SKM-1 (cell line): ENCODE results near the gene LGR6.

Experiments
- DNase-seq: peaks from one replicate; lab custom pipeline; 2025; ENCODE audit not compliant: unreplicated experiment; lab: John Stamatoyannopoulos, UW

The LGR6 gene

DNA sequence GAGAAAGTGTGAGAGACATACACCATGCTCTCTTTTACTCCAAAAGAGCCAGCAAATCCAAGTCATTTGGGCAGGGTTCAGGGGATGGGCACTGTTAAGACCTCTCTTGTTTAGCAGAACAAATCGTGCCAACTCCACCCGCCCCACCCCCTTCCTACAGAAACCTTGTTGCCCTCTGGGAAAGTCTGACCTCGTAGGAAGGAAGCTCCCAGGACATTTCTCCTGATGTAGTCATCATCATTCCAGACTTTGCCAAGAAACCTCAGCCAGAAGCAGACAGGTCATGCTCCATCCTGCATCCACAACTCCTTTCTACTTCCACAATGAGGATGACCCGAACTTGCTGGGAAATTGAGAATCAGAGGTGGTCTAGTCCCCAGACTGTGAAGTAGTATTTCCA, 90.4 kb downstream of the LGR6 start:
- DNase-seq, result no peak

DNA sequence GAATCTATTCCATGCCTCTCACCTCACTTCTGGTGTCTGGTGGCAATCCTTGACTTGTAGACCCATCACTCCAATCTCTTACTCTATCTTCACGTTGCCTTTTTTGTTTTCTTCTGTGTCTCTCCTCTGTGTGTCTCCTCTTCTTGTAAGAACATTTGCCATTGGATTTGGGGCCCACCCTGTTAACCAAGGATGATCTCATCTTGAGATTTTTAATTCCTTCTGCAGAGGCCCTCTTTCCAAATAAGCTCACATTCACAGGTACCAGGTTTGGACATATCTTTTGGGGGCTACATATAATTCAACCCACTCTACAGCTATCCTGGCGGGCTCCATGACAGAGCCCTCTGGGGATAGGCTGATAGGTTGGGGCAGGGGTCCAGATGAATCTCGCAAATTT, 92.3 kb downstream of the LGR6 start:
- DNase-seq, result no peak

- no peak for DNase-seq
Measured at GRCh38 chr1:202286622-202287097, 93.1 kb downstream of the LGR6 start.

DNA sequence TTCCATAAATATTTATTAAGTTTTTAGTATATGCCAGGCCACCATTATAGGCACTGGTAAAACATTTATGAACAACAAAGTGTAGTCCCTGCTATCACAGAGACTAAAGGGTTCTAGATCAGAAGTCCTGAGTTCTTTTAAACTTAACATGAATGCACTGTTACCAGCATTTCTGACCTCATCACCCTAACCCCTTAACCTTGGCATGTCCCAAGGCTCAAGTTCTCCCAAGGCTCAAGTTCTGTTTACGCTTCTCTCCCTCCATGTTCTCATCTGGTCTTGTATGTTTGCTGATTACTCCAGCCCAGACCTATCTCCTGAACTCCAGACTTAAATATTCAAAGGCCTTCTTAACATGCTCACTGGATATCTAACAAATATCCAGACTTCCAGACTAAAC, 93.6 kb downstream of the LGR6 start:
- no peak for DNase-seq

- no peak for DNase-seq
Measured at GRCh38 chr1:202288177-202288576, 94.6 kb downstream of the LGR6 start.

GRCh38 chr1:202289009-202289408, 95.4 kb downstream of the LGR6 start:
- DNase-seq, result no peak

- no peak for DNase-seq
Measured at GRCh38 chr1:202291001-202291400, 97.4 kb downstream of the LGR6 start.

GRCh38 chr1:202291961-202292712, 98.5 kb downstream of the LGR6 start:
- no peak for DNase-seq

DNA sequence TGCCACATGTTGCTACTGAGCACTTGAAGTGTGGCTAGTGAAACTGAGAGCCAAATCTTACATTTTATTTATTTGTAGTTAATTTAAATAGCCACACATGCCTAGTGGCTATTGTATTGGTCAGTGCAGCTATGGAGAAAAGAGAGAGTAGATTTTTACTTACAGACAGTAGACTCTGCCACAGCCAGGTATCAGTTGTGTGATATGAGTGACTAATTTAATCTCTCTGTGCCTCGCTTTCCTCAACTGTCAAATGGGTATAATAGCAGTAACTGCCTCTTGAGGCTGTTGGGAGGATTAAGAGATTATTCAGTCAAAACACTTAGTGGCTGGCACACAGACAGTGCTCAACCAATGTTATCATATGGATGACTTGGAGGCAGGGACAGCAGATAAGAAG, 99.2 kb downstream of the LGR6 start:
- DNase-seq, result no peak

DNA sequence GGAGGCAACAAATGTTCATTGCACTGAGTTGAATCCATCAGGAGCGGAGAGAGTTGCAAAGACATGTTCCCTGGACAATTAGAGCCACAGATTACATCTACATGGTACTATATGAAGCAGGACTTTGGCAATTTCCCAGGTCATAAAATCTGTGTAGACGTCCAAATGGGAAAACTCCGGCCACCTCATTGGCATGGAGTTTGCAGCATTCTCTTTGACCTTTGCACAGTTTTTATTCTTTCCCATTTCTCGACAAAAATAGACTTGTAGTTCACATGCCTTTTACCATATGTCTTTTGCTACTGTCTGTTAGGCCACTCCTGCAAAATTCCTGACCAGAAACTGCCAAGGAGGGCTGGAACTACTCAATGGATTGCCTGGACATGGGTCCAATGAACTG, 100.0 kb downstream of the LGR6 start:
- no peak for DNase-seq

DNA sequence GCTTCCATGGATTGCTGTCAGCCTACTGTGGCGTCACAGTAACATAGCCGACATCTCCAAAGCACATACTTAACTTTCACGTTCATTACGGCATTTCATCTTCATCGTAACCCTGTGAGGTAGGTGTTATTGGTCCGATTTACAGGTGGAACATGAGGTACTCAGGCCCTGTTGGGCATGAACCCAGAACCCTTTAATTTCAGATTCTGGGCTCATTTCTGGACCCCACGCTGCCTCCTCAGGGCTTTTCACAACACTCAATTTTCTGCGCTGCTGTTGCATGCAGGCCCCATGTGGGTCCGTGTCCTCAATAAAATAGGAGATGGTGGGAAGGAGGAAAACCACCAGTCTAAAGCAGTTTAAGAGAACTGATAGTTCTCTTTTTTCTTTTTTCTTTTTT, 108.6 kb downstream of the LGR6 start:
- no peak for DNase-seq

- no peak for DNase-seq
Measured at GRCh38 chr1:202304375-202304774, 110.8 kb downstream of the LGR6 start.

DNA sequence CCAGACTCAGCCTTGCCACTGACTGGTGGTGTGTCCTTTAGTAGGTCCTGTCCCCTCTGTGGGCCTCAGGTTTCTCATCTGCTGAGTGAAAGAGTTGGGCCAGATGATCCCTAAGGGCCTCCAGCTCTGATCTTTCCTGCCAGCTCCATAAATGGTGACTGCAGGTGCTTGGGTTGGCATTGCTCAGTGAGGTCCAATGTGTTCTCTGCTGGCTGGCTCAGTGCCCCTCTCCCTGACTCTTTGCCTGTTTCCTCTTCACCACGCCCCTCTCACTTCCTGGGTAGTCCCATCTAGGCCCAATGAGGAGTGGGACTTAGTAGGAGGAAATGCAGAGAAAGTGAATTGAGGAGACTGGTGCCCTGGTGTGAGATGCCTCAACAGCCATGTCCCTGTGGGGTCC, 111.6 kb downstream of the LGR6 start:
- DNase-seq, result no peak

DNA sequence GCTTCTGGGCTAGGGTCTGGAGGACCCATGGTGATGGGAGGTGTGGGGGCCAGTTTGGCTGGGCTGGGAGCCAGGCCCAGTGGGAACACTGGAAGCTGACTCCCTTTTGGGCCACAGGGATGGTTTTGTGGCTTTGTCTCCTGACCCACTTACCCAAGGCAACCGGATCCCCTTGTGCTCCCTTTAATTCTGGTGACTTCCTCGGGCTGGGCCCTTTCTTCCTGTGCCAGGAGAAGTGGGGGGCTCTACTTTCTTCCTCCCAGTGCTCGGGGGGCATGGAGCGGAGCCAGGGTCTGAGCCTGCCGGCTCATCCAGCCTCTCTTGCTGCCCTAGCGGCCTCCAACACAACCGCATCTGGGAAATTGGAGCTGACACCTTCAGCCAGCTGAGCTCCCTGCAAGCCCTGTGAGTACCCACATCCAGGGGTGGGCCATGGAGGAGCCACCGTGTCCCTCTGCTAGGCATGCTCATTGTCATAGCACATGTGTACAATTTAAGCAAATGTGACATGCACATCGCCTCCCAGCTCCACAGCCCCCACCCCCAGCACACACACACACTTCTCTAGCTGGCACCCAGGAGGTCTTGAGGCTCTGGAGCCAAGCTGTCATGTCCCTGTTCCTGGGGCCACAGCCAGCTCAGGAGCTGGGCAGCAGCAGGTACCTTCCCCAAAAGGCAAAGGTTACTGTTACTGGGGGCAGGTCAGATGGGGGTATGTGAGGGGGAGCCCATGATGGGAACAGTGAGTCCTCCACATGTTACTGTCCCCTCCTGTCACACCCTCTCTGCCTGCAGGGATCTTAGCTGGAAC, 113.1 kb downstream of the LGR6 start:
- no peak for DNase-seq

GRCh38 chr1:202310071-202310725, 116.6 kb downstream of the LGR6 start:
- no peak for DNase-seq

DNA sequence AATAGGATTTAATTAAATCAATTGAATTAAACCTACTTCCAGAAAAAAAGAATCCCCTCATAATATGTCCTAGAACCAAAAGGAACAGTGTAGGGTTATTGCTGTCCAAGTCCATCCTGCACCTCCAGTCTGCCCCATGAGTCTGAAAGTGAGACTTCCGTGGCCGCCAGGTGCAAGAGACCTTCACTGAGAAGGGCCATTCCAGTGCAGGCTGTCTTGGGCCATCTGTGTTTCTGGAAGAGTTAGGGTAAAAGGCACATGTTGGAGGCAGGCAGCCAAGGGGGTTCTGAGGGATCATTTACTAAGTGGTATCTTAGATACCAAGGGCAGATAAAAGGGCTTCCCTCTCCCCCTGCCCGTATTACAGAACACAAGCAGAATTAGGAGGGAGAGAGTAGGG, 117.1 kb downstream of the LGR6 start:
- DNase-seq, result no peak

GRCh38 chr1:202311875-202312635, 118.5 kb downstream of the LGR6 start:
- DNase-seq, result no peak

DNA sequence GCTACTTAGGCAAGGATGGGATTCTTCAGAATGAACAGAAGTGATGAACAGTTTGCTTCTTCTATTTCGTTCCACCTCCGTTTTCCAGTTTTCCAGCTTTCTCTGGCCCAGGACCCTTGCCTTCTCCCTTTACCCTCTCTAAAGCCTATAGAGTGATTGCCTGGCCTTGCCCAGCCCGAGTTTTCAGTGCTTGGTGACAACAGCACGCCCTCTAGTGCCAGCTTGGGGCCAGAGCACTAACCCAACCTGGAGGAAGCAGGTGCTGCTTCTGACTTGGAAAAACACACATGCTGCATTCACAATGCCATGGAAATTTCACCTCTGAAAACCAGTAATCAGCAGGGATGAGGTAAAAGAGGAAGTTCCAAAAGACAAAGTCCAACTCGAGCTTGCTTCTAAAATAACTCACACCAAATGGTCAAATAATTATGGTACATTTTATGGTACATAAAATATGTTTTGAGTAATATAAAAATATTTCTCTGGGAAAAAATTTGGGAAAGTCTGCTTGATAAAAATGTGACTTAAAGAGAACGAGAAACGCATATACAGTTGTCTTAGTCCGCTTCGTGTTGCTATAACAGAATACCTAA, 122.1 kb downstream of the LGR6 start:
- peak; percentile 74 for DNase-seq

- DNase-seq, result no peak
Measured at GRCh38 chr1:202316186-202316585, 122.6 kb downstream of the LGR6 start.
